H1 (cell line): ENCODE data around the gene APOBEC2. TPM values are rescaled to one million over a fixed set of nuclear protein-coding genes. Genes with fewer than 3 reads are reported as not detected.

Experiments
- CHD2 ChIP-seq: IDR thresholded peaks from 2 replicates; pipeline ENCODE4 v1.6.1; 2012; ENCODE audit warnings: low read length, improper control_type of control experiment
- FOSL1 ChIP-seq: IDR thresholded peaks from 2 replicates; pipeline ENCODE4 v1.6.1; 2011; ENCODE audit warnings: mild to moderate bottlenecking, low read depth, low read length, moderate library complexity; ENCODE audit not compliant: insufficient read depth
- SAP30 ChIP-seq: fragments of 300-600 bp; sonication (generic); IDR thresholded peaks from 2 replicates; pipeline ENCODE4 v1.7.1; 2012; ENCODE audit warnings: low read length, moderate library complexity, mild to moderate bottlenecking, inconsistent platforms; ENCODE audit not compliant: insufficient read depth, insufficient replicate concordance
- polyA plus RNA-seq, 7 experiments: library from polyadenylated mRNA; depleted of rRNA in 3 of 7; stranded (reverse) in 5 of 7; unstranded in 2 of 7; fragments of >200 nt in 5 of 7; fragments of 200-250 nt in 2 of 7; gene quantifications; 1 replicate in 5 of 7; 2 replicates in 1 of 7; 4 replicates in 1 of 7; pipeline versions ENCODE4 v1.2.1 to v1.2.3, GENCODE V29; 2011 to 2013; ENCODE audit warnings: missing spikeins in 2 of 7, mixed read lengths in 2 of 7
- total RNA-seq: library from RNA; stranded (reverse); fragmentation: NEBNext Ultra II Directional; extraction: Animal tissue kit (Norgen Biotek cat#: 25700); gene quantifications from 2 replicates; pipeline ENCODE4 v1.2.1, GENCODE V29; 2021
- TF ChIP-seq, protein P1 (sequence below): IDR thresholded peaks from 2 replicates; pipeline ENCODE4 v1.6.1; 2012; ENCODE audit warnings: low read length, inconsistent platforms

The APOBEC2 gene
- total and polyA plus RNA-seq, 2 of the 8 experiments (the other 6 are each of a cell fraction or from before 2014, with no cell fraction given): not detected

DNA sequence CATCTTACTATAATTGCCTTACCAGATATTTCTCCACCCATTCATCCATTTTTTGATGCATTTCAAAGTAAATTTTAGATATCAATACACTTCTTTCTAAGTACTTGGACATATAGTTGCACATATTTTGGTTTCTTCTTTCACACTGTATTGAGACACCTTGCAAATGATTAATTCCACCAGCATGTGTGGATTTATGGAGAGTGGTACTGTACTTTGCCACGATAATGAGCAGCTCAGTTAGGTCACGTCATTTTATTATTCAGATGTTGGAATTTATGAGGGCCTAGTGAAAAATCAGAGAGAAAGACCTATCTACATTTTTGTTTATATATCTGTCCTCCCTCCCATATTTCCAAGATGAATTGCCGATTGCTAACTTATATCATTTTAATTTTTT, 25.1 kb downstream of the APOBEC2 start (continued):
- no peak for TF ChIP-seq FOSL1
- TF ChIP-seq, protein P1, sequence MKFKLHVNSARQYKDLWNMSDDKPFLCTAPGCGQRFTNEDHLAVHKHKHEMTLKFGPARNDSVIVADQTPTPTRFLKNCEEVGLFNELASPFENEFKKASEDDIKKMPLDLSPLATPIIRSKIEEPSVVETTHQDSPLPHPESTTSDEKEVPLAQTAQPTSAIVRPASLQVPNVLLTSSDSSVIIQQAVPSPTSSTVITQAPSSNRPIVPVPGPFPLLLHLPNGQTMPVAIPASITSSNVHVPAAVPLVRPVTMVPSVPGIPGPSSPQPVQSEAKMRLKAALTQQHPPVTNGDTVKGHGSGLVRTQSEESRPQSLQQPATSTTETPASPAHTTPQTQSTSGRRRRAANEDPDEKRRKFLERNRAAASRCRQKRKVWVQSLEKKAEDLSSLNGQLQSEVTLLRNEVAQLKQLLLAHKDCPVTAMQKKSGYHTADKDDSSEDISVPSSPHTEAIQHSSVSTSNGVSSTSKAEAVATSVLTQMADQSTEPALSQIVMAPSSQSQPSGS: no peak
- no peak for TF ChIP-seq SAP30
- no peak for TF ChIP-seq CHD2
- TF ChIP-seq, all 59 proteins: peak for 0
